Mesothelial cell of epicardium (in vitro differentiated cells): ENCODE measurements around the gene CD4. TPM values are rescaled to one million over a fixed set of nuclear protein-coding genes. Genes with fewer than 3 reads are reported as not detected.

Source experiments
- DNase-seq, 2 experiments: peaks; one replicate each; pipeline ENCODE4 v3.0.0; 2021; ENCODE audit warnings: low spot score in 2 of 2; ENCODE audit not compliant: unreplicated experiment in 2 of 2
- H3K27ac Mint-ChIP-seq: 2 replicates; pipeline ENCODE4 v1.8.0; 2021; ENCODE audit warnings: mixed read lengths
- H3K27me3 Mint-ChIP-seq: 2 replicates; pipeline ENCODE4 v1.8.0; 2021; ENCODE audit warnings: low read depth, mixed read lengths
- H3K36me3 Mint-ChIP-seq: 2 replicates; pipeline ENCODE4 v1.8.0; 2021; ENCODE audit warnings: mixed read lengths
- H3K4me1 Mint-ChIP-seq: 2 replicates; pipeline ENCODE4 v1.8.0; 2021; ENCODE audit warnings: mixed read lengths
- H3K4me3 Mint-ChIP-seq: 2 replicates; pipeline ENCODE4 v1.8.0; 2021; ENCODE audit warnings: mild to moderate bottlenecking, moderate library complexity, mixed read lengths
- H3K9me3 Mint-ChIP-seq: 2 replicates; pipeline ENCODE4 v1.8.0; 2021; ENCODE audit warnings: mixed read lengths
- CTCF ChIP-seq: fragments of 200-600 bp; sonication (generic); IDR thresholded peaks from one replicate; pipeline ENCODE4 v1.5.0; 2021; ENCODE audit warnings: antibody characterized with exemption; ENCODE audit not compliant: unreplicated experiment
- total RNA-seq: library from RNA; stranded (reverse); gene quantifications from 3 replicates; pipeline ENCODE4 v1.2.1, GENCODE V29; 2021

Gene CD4
- total RNA-seq, 1 donor from 2014 or later = 3.8 TPM

GRCh38 chr12:6827982-6828780 is 38.9 kb downstream of the CD4 start, which contains the start of gene P3H3:
Gene P3H3, plus strand, starts transcription at chr12:6828407. Its CDS starts 34 bp downstream, at chr12:6828441.
- no peaks in the 10 kb centered on the region for H3K9me3 Mint-ChIP-seq
- DNase-seq = peak in 1 of 2 experiments; percentile 53
- TF ChIP-seq CTCF = no peak
- H3K4me1 Mint-ChIP-seq = peaks cover 32% of the 10 kb centered on the region
- peaks cover 12% of the 10 kb centered on the region for H3K27me3 Mint-ChIP-seq
- peak within 1 kb of the TSS; percentile 93 for H3K4me3 Mint-ChIP-seq
- H3K27ac Mint-ChIP-seq = peak within 1 kb of the TSS; percentile 95
- H3K36me3 Mint-ChIP-seq = no peaks in the 10 kb centered on the region

GRCh38 chr12:6828781-6829535 is 39.6 kb downstream of the CD4 start:
- DNase-seq = peak in 1 of 2 experiments; percentile 64
- peaks cover 12% of the 10 kb centered on the region for H3K27me3 Mint-ChIP-seq
- H3K27ac Mint-ChIP-seq = peak overlapping the region; percentile 95
- peak; percentile 19 for TF ChIP-seq CTCF
- no peaks in the 10 kb centered on the region for H3K9me3 Mint-ChIP-seq
- H3K36me3 Mint-ChIP-seq = no peaks in the 10 kb centered on the region
- H3K4me1 Mint-ChIP-seq = peaks cover 28% of the 10 kb centered on the region
- H3K4me3 Mint-ChIP-seq = peak overlapping the region; percentile 93

- DNase-seq = peak in 1 of 2 experiments; percentile 58
- peak overlapping the region; percentile 93 for H3K4me3 Mint-ChIP-seq
- peaks cover 5% of the 10 kb centered on the region for H3K36me3 Mint-ChIP-seq
- H3K27me3 Mint-ChIP-seq = peaks cover 9% of the 10 kb centered on the region
- H3K27ac Mint-ChIP-seq = peak overlapping the region; percentile 95
- no peak for TF ChIP-seq CTCF
- H3K9me3 Mint-ChIP-seq = no peaks in the 10 kb centered on the region
- peaks cover 27% of the 10 kb centered on the region for H3K4me1 Mint-ChIP-seq
These were observed 40.4 kb downstream of the CD4 start for GRCh38 chr12:6829536-6830220.

- Mint-ChIP-seq H3K27ac (no peak overlapping the region), H3K4me3 (peak overlapping the region; percentile 93)
These were observed 41.1 kb downstream of the CD4 start for GRCh38 chr12:6830286-6830890.

More at GRCh38 chr12:6830286-6830890, 41.1 kb downstream of the CD4 start:
- Mint-ChIP-seq H3K36me3 (peaks cover 8% of the 10 kb centered on the region), H3K9me3 (no peaks in the 10 kb centered on the region), H3K27me3 (peaks cover 2% of the 10 kb centered on the region), H3K4me1 (peaks cover 20% of the 10 kb centered on the region)
- no peak for DNase-seq
- no peak for TF ChIP-seq CTCF
